NT2/D1 (cell line): Measurements from ENCODE around the gene RAB3A.

Experiments
- DNase-seq: peaks from one replicate; pipeline ENCODE4 v3.0.0-alpha.2; 2011; ENCODE audit warnings: low read depth, low spot score
- H3K27me3 ChIP-seq: 2 replicates; pipeline ENCODE4 v1.6.0; 2011; ENCODE audit warnings: mild to moderate bottlenecking; ENCODE audit not compliant: insufficient read length, insufficient read depth
- H3K36me3 ChIP-seq: 2 replicates; pipeline ENCODE4 v1.6.1; 2011; ENCODE audit warnings: mild to moderate bottlenecking, low read length, mixed read lengths; ENCODE audit not compliant: insufficient read depth, insufficient read length
- H3K4me1 ChIP-seq: 2 replicates; pipeline ENCODE4 v1.5.1; 2011; ENCODE audit not compliant: insufficient read depth, insufficient read length
- H3K4me3 ChIP-seq: 2 replicates; pipeline ENCODE4 v1.5.1; 2011; ENCODE audit warnings: low read depth; ENCODE audit not compliant: insufficient read length
- H3K9ac ChIP-seq: 2 replicates; pipeline ENCODE4 v1.6.0; 2011; ENCODE audit warnings: low read depth; ENCODE audit not compliant: insufficient read length
- H3K9me3 ChIP-seq: 2 replicates; pipeline ENCODE4 v1.5.1; 2011; ENCODE audit warnings: mild to moderate bottlenecking, low read length; ENCODE audit not compliant: insufficient read depth
- SUZ12 ChIP-seq: IDR thresholded peaks from 2 replicates; pipeline ENCODE4 v1.6.1; 2011; ENCODE audit not compliant: insufficient read length, insufficient read depth; ENCODE audit errors: extremely low read depth
- YY1 ChIP-seq: IDR thresholded peaks from 2 replicates; pipeline ENCODE4 v1.6.1; 2011; ENCODE audit not compliant: insufficient read length, insufficient read depth
- ZNF274 ChIP-seq: IDR thresholded peaks from 2 replicates; pipeline ENCODE4 v1.6.1; 2011; ENCODE audit warnings: mild to moderate bottlenecking, low read depth, low read length

RAB3A gene

GRCh38 chr19:18157465-18158063 lies 46.3 kb downstream of the RAB3A start:
- Histone ChIP-seq H3K9ac (peak overlapping the region; percentile 80), H3K9me3 (no peaks in the 10 kb centered on the region), H3K4me1 (peaks cover 29% of the 10 kb centered on the region), H3K36me3 (peaks cover 43% of the 10 kb centered on the region), H3K27me3 (no peaks in the 10 kb centered on the region), H3K4me3 (no peak overlapping the region)
- DNase-seq: no peak
- TF ChIP-seq ZNF274: no peak
- TF ChIP-seq SUZ12: no peak
- TF ChIP-seq YY1: no peak

- peaks cover 28% of the 10 kb centered on the region for H3K4me1 ChIP-seq
- H3K36me3 ChIP-seq: peaks cover 37% of the 10 kb centered on the region
- H3K27me3 ChIP-seq: no peaks in the 10 kb centered on the region
- TF ChIP-seq YY1 (no peak), SUZ12 (no peak), ZNF274 (no peak)
- no peaks in the 10 kb centered on the region for H3K9me3 ChIP-seq
- no peak overlapping the region for H3K4me3 ChIP-seq
- peak overlapping the region; percentile 80 for H3K9ac ChIP-seq
- no peak for DNase-seq
These were observed 46.9 kb downstream of the RAB3A start for GRCh38 chr19:18156841-18157464.

GRCh38 chr19:18156268-18156667 lies 47.6 kb downstream of the RAB3A start:
- no peak for TF ChIP-seq SUZ12
- no peak for TF ChIP-seq ZNF274
- no peak for TF ChIP-seq YY1
- DNase-seq: no peak
- Histone ChIP-seq H3K4me1 (peaks cover 27% of the 10 kb centered on the region), H3K27me3 (no peaks in the 10 kb centered on the region), H3K36me3 (peaks cover 32% of the 10 kb centered on the region), H3K4me3 (no peak overlapping the region), H3K9me3 (no peaks in the 10 kb centered on the region), H3K9ac (peak overlapping the region; percentile 80)

- peaks cover 31% of the 10 kb centered on the region for H3K36me3 ChIP-seq
- TF ChIP-seq YY1: no peak
- no peak for TF ChIP-seq SUZ12
- no peak for TF ChIP-seq ZNF274
- no peak for DNase-seq
- H3K4me3 ChIP-seq: no peak overlapping the region
- H3K4me1 ChIP-seq: peaks cover 33% of the 10 kb centered on the region
- H3K9ac ChIP-seq: no peak overlapping the region
- no peaks in the 10 kb centered on the region for H3K27me3 ChIP-seq
- no peaks in the 10 kb centered on the region for H3K9me3 ChIP-seq
These were observed 48.5 kb downstream of the RAB3A start for GRCh38 chr19:18155095-18156087.

GRCh38 chr19:18153556-18154134 lies 50.2 kb downstream of the RAB3A start:
- H3K36me3 ChIP-seq: peaks cover 32% of the 10 kb centered on the region
- H3K27me3 ChIP-seq: no peaks in the 10 kb centered on the region
- no peaks in the 10 kb centered on the region for H3K9me3 ChIP-seq
- H3K4me1 ChIP-seq: peaks cover 33% of the 10 kb centered on the region
- H3K4me3 ChIP-seq: peak overlapping the region; percentile 87
- peak overlapping the region; percentile 89 for H3K9ac ChIP-seq
- no peak for DNase-seq
- TF ChIP-seq SUZ12: no peak
- no peak for TF ChIP-seq ZNF274
- TF ChIP-seq YY1: no peak

- no peaks in the 10 kb centered on the region for H3K9me3 ChIP-seq
- peak within 1 kb of the TSS; percentile 93 for H3K9ac ChIP-seq
- H3K36me3 ChIP-seq: peaks cover 28% of the 10 kb centered on the region
- peaks cover 31% of the 10 kb centered on the region for H3K4me1 ChIP-seq
- H3K4me3 ChIP-seq: peak within 1 kb of the TSS; percentile 87
- TF ChIP-seq ZNF274: no peak
- no peak for TF ChIP-seq YY1
- TF ChIP-seq SUZ12: no peak
- H3K27me3 ChIP-seq: no peaks in the 10 kb centered on the region
- DNase-seq: peak; percentile 98
These were observed 50.9 kb downstream of the RAB3A start, which contains the start of gene PIK3R2 for GRCh38 chr19:18152817-18153555. Gene PIK3R2 (plus strand): TSS chr19:18153163. CDS start chr19:18155880, 2,717 bp downstream.
